Upper lobe of left lung (tissue), 4 donors: ENCODE measurements around the gene TEX10.

Experiments
- CTCF ChIP-seq, 6 experiments: fragments of 450-650 bp in 4 of 6; fragments of 200-600 bp in 2 of 6; sonication (generic) in 2 of 6; IDR thresholded peaks; one replicate each; pipeline ENCODE4 v1.5.1; 2016 to 2019; ENCODE audit warnings: antibody characterized with exemption in 6 of 6
- EP300 ChIP-seq, 4 donors: sonication (generic); formaldehyde crosslinking; IDR thresholded peaks; one replicate each; pipeline ENCODE4 v1.5.1; 2017; ENCODE audit warnings: antibody characterized with exemption in 4 of 4, control low read depth in 2 of 4
- POLR2A ChIP-seq, 4 donors: fragments of 450-650 bp; IDR thresholded peaks; one replicate each; pipeline ENCODE4 v1.5.1; 2016 to 2017; ENCODE audit warnings: antibody characterized with exemption in 4 of 4, mild to moderate bottlenecking in 2 of 4
- POLR2AphosphoS5 ChIP-seq, 2 donors: sonication (generic); formaldehyde crosslinking; IDR thresholded peaks; one replicate each; pipeline ENCODE4 v1.5.1; 2017; ENCODE audit warnings: antibody characterized with exemption in 2 of 2

- TF ChIP-seq CTCF (IDR thresholded peaks at IDR 0.05) (no peak), POLR2AphosphoS5 (IDR thresholded peaks at IDR 0.05) (no peak), POLR2A (IDR thresholded peaks at IDR 0.05) (no peak), EP300 (IDR thresholded peaks at IDR 0.05) (no peak)
Measured at GRCh38 chr9:100354121-100354800, 1.5 kb upstream of the TEX10 start.
